GM19043 (cell line): Measurements from ENCODE around the gene CHCHD3.
A peak's percentile ranks its signal among the peaks of the same experiment; 100 is the strongest.

Source experiments
- ATAC-seq: cut with Tn5 transposase; IDR thresholded peaks from one replicate; pipeline ENCODE4 v1.9.1; 2021; ENCODE audit warnings: low read depth; ENCODE audit not compliant: unreplicated experiment

Gene CHCHD3

GRCh38 chr7:132790104-132790503 is 291.8 kb downstream of the CHCHD3 start:
- ATAC-seq = no peak

DNA sequence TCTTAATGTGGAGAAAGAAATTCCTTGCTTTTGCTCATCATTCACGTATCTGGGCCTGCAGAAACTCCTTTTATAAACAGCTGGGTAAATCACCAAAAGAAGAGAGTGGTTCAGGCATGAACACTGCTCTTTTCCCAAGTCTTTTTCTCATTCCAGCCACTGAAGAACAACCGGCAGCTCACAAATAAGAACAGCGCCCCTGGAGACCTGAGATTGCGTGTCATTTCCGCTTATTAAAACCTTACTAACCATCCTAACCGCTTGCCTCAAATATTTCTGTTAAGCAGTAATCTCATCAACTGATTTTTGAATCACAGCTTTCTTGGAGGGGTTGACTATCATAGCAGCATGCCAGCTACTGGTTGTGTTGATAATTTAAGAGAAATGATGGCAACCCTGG is 292.6 kb downstream of the CHCHD3 start:
- no peak for ATAC-seq

- no peak for ATAC-seq
These were observed 296.0 kb downstream of the CHCHD3 start for GRCh38 chr7:132785870-132786269.

- no peak for ATAC-seq
These were observed 297.5 kb downstream of the CHCHD3 start for GRCh38 chr7:132784406-132784805.

- no peak for ATAC-seq
These were observed 298.1 kb downstream of the CHCHD3 start for GRCh38 chr7:132783824-132784223.

DNA sequence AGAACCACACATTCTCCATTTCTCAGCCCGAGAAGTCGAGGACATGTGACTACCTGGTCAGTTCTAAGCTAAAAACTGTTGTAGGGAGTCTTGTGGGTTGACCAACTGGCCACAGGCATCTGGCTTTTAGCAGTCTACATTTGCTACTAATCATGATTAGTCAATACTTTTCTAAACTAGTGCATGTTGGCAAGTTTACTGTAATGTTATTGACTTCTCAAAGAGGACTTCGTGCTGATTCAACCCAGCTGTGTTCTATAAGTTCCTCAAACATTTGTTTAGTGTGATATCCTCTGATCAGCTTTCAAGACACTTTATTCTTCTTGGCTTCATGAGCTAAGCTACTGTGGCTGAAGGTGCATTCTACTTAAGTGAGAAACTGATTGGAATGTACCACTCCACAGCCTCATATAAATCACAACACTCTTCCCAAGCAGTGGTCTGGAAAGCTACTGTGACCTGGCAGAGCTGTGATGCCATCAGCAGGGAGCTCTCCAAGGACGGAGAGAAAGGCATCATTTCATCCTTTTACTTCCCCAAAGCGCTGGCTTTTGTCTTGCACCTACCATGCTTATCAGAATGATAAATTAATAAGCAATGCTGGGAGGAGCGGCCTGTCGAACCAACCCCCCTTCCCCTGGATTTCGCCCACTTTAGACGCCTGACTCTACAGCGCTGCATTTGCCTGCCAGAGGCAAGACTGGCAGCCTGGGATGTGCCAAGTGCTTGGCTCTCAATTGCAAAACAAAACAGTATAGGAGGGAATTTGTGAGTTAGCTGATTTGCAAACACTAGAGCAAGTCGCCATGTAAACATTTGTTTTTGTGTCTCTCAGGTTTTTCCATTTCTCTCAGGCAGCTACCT is 298.9 kb downstream of the CHCHD3 start:
- no peak for ATAC-seq

GRCh38 chr7:132780822-132781221 is 301.1 kb downstream of the CHCHD3 start:
- ATAC-seq = no peak

DNA sequence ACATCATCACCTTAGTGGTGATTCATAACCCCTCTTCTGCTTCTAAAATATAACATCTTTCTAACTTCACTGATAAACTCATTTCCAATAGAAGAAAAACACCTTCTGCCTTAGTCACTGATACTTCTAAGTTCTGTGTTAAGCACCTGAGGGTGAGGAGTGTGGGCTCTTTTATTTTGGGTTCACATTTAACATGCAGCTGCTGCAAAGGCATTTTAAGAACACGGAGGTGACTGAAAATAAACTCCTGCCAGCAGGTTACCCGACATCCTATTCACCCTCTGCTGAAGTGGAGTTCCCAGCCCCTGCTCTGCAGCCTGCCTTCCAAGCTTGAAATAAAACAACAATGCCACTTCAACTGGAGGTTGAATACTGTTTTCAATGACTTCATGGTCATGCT is 302.7 kb downstream of the CHCHD3 start:
- no peak for ATAC-seq

- ATAC-seq = no peak
These were observed 303.1 kb downstream of the CHCHD3 start for GRCh38 chr7:132778761-132779160.

DNA sequence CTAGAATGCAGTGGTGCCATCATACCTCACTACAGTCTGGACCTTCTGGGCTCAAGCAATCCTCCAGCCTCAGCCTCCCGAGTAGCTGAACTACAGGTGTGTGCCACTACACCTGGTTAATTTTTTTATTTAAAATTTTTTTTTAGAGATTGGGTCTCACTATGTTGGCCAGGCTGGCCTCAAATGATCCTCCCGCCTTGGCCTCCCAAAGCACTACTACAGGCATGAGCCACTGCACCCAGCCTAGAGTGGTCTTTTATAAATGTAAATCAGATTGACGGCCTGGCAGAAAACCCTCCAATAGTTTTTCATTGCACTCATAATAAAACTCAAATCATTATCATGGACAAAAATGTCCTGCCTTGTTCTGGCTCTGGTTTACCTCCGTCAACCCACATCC is 303.9 kb downstream of the CHCHD3 start:
- no peak for ATAC-seq

- ATAC-seq = no peak
These were observed 304.5 kb downstream of the CHCHD3 start for GRCh38 chr7:132777414-132777813.

GRCh38 chr7:132776048-132776620 is 305.8 kb downstream of the CHCHD3 start:
- ATAC-seq = no peak

DNA sequence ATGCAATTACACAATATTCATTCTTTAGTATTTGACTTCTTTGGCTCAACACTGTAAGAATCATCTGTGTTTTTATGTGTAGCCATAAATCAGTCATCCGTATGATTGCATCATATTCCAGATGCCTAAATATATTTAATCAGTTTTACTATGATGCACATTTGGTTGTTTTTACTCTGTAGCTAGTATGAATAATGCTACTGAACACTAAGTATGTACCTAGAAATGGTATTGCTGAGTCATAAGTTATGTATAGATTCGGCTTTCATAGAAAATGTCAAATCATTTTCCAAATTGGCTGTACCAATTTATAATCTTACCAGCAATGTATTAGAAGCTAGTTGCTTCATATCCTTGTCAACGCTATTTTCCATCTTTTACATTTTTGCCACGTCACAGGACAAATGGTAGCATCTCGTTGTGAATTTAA is 308.3 kb downstream of the CHCHD3 start:
- ATAC-seq = no peak

DNA sequence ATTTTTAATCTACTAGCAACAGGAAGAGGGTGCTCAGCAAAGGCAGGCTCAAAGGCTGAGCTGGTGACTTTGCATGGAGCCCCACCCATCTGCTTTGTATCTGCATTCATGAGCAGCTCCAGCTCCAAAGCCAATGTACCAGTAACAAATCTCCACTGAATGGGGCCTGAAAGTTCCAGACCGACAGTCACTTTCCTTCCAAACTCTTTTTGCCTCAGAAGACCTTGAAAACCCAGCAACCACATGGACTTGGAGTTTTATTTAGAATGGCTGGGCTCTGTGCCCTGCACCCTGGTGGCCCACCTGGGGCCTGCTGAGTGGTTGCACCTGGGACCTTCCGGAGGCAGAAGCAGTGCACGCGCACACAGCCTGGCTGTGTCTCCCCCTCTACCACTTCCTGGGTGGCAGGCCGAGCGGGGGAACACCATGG is 310.6 kb downstream of the CHCHD3 start:
- peak; percentile 53 for ATAC-seq

DNA sequence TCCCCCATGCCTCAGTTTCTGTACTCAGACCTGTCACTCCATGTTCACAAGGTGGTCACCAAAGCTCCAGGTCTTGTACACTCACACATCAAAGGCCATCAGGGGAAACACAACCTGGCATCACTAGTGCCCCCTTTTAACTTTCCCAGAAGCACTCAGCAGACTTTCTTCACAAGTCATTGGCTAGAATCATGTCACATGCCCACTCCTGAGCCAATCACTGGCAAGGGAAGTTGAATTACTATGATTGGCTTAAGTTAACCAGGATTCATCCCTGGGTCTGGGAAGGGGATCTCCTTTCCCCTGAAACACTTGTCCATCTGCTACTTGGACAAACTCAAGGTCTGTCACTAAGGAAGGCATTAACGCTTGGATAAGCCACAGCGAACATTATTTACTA is 311.8 kb downstream of the CHCHD3 start:
- ATAC-seq = no peak

GRCh38 chr7:132769280-132769679 is 312.6 kb downstream of the CHCHD3 start:
- ATAC-seq = no peak

- ATAC-seq = no peak
These were observed 313.8 kb downstream of the CHCHD3 start for GRCh38 chr7:132768099-132768498.

DNA sequence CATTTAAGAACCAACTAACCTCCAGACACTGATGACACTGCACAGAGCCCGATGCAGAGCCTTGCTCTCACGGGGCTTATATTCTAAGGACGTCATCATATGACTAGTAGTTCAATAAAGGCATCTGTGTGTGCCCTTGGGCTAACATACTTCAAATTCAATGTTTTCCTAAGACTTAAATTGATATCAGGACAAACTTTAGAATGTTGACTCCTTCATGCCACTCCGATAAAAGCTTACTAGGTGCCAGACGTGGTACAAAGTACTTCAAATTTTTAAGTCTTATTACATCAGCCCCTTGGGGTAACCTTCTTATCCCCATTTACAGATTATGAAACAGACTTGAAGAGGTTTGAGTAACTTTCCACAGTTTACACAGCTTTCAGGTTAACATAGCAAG is 314.5 kb downstream of the CHCHD3 start:
- ATAC-seq = no peak

GRCh38 chr7:132766660-132767059 is 315.2 kb downstream of the CHCHD3 start:
- no peak for ATAC-seq

DNA sequence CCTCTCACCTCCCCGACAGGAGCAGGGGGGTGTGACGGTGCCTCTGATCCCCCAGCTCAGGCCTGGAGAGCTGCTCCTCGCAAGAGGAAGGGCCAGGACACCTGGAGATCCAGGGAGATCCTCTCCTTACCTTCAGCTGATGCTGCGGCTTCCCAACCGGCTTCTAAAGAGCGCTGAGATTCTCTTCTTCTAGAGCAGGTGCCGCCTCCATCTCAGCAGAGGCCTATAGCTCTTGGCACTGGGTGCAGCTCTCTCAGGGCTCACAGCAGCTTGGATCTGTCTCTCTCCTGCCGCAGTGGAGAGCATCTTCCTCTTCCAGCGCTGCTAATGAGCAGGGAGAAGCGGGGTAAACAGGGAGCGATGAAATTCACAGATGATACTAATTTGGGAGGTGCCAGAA is 316.0 kb downstream of the CHCHD3 start:
- ATAC-seq = no peak

DNA sequence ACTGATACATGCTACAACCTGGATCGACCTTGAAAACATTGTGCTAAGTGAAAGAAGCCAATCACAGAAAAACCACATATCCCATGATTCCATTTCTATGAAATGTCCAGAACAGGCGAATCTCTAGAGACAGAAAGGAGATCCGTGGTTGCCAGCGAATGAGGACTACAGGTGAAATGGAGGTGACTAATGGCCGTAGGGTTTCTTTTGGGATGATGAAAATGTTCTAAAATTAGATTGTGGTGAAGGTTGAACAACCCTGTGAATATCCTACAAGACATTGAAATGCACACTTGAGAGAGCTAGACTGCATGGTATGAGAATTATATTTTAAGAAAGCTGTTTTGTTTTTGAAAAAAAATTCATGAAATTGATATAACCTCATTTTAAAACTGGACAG is 317.1 kb downstream of the CHCHD3 start:
- ATAC-seq = no peak

DNA sequence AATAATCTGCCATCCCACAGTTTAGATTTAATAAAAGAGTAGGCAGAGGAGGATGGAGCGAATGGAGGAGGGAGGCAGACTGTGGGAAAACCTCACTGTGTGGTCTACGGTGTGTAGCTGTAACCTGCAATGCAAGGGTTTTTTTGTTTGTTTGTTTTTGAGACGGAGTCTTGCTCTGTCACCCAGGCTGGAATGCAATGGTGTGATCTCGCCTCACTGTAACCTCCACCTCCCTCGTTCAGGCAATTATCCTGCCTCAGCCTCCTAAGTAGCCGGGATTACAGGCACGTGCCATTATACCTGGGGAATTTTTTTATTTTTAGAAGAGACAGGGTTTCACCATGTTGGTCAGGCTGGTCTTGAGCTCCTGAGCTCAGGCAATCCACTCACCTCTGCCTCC is 321.0 kb downstream of the CHCHD3 start:
- no peak for ATAC-seq
